ENCODE measurements around the gene SPR. TPM values are rescaled to one million over a fixed set of nuclear protein-coding genes. Genes with fewer than 3 reads are reported as not detected.

Gene SPR
- total and polyA plus RNA-seq, 2 of the 13 experiments (the other 11 are each of a cell fraction or from before 2014, with no cell fraction given): 34.0 to 96.0 TPM

GRCh38 chr2:72887740-72888437 is 681 bp downstream of the SPR start (continued):
- TF ChIP-seq ZNF7 (CRISPR knock-in tag; IDR thresholded peaks at IDR 0.05) (no peak), ZFP41 (CRISPR knock-in tag; IDR thresholded peaks at IDR 0.05; ENCODE audit: borderline replicate concordance) (no peak), ZNF282 (IDR thresholded peaks at IDR 0.05; ENCODE audit: partially characterized antibody) (no peak), FUBP1 (CRISPR knock-in tag; IDR thresholded peaks at IDR 0.05; ENCODE audit: borderline replicate concordance) (no peak), ZNF232 (CRISPR knock-in tag; IDR thresholded peaks at IDR 0.05; ENCODE audit: borderline replicate concordance) (0 out of 2 replicates have a peak, but pooled peaks have one; percentile 19), NBN (conservative IDR thresholded peaks at IDR 0.05) (no peak), ZNF770 (CRISPR knock-in tag; IDR thresholded peaks at IDR 0.05) (no peak), AHDC1 (CRISPR knock-in tag; IDR thresholded peaks at IDR 0.05; ENCODE audit: borderline replicate concordance) (no peak), ZNF839 (CRISPR knock-in tag; IDR thresholded peaks at IDR 0.05; ENCODE audit: borderline replicate concordance) (no peak), KLF9 (CRISPR knock-in tag; IDR thresholded peaks at IDR 0.05; ENCODE audit: low read depth) (no peak), ZFP36L1 (CRISPR knock-in tag; IDR thresholded peaks at IDR 0.05) (no peak; the same call in 1 of the 2 replicates), FOXP4 (CRISPR knock-in tag; IDR thresholded peaks at IDR 0.05) (peak; percentile 42; the same call in 1 of the 2 replicates), ZNF143 (CRISPR knock-in tag; IDR thresholded peaks at IDR 0.05) (no peak), ZNF766 (CRISPR knock-in tag; IDR thresholded peaks at IDR 0.05; ENCODE audit: borderline replicate concordance) (no peak; the same call in 1 of the 2 replicates), ZSCAN30 (CRISPR knock-in tag; IDR thresholded peaks at IDR 0.05) (no peak), CHD4 (IDR thresholded peaks at IDR 0.05; ENCODE audit: borderline replicate concordance, low read length) (no peak), SMAD3 (CRISPR knock-in tag; IDR thresholded peaks at IDR 0.05) (peak; percentile 96), TMF1 (CRISPR knock-in tag; IDR thresholded peaks at IDR 0.05; ENCODE audit: low read depth) (no peak), ZNF30 (CRISPR knock-in tag; IDR thresholded peaks at IDR 0.05) (no peak)
